IMR-90 (cell line): ENCODE measurements around the gene UBE3B. TPM values are rescaled to one million over a fixed set of nuclear protein-coding genes. Genes with fewer than 3 reads are reported as not detected.

Source experiments
- ATAC-seq: fragments of 200-7000 bp; cut with Tn5 transposase; 2 replicates; pipeline ENCODE4 v1.9.1; 2020; ENCODE audit warnings: low read depth, mild to moderate bottlenecking, moderate library complexity
- BruUV-seq: library from RNA; stranded (reverse); fragments of 400-500 nt; replicated peaks from 2 replicates; lab custom pipeline; 2021; lab: Mats Ljungman, UMichigan
- CTCF ChIA-PET: fragments of 300-600 bp; formaldehyde crosslinking; extraction: SDS; loops from one replicate; lab custom pipeline; 2021; ENCODE audit warnings: antibody characterized with exemption; lab: Yijun Ruan, JAX
- POLR2A ChIA-PET: fragments of 300-600 bp; sonication (Branson Sonifier 250); formaldehyde crosslinking; loops from one replicate; lab custom pipeline; 2022; ENCODE audit warnings: antibody characterized with exemption; ENCODE audit not compliant: unreplicated experiment; lab: Charles Lee
- DNase-seq: peaks from one replicate; pipeline ENCODE4 v3.0.0; 2013
- H2AFZ ChIP-seq: replicated peaks from 2 replicates; pipeline ENCODE3; 2013; ENCODE audit warnings: low read length, mild to moderate bottlenecking; ENCODE audit not compliant: poor library complexity
- H2AK5ac ChIP-seq: 2 replicates; pipeline ENCODE4 v1.6.1; 2013; ENCODE audit warnings: low read depth, low read length, inconsistent platforms
- H2AK9ac ChIP-seq: replicated peaks from 2 replicates; pipeline ENCODE3; 2013; ENCODE audit warnings: mild to moderate bottlenecking, low read depth, low read length, moderate library complexity; ENCODE audit not compliant: poor library complexity
- H2BK120ac ChIP-seq: 2 replicates; pipeline ENCODE4 v1.6.1; 2013; ENCODE audit warnings: low read depth, low read length, inconsistent platforms
- H2BK15ac ChIP-seq: 3 replicates; pipeline ENCODE4 v1.6.1; 2013; ENCODE audit warnings: low read depth, low read length, inconsistent platforms
- H2BK20ac ChIP-seq: 2 replicates; pipeline ENCODE4 v1.6.1; 2013; ENCODE audit warnings: low read depth, mild to moderate bottlenecking, inconsistent platforms, low read length, moderate library complexity
- H2BK5ac ChIP-seq: 2 replicates; pipeline ENCODE4 v1.6.1; 2013; ENCODE audit warnings: mild to moderate bottlenecking, low read depth, low read length, inconsistent platforms; ENCODE audit not compliant: poor library complexity, severe bottlenecking
- H3K14ac ChIP-seq: replicated peaks from 2 replicates; pipeline ENCODE4 v1.6.1; 2013; ENCODE audit warnings: low read depth, low read length, inconsistent platforms
- H3K18ac ChIP-seq: 2 replicates; pipeline ENCODE4 v1.6.1; 2013; ENCODE audit warnings: low read depth, low read length, control low read depth
- H3K23ac ChIP-seq: 2 replicates; pipeline ENCODE4 v1.6.1; 2013; ENCODE audit warnings: low read depth, low read length, inconsistent platforms
- H3K27ac ChIP-seq: 2 replicates; pipeline ENCODE4 v1.5.1; 2013; ENCODE audit warnings: mild to moderate bottlenecking, control low read depth, low read length; ENCODE audit not compliant: insufficient read depth
- H3K27me3 ChIP-seq: 2 replicates; pipeline ENCODE4 v1.6.1; 2013; ENCODE audit warnings: low read length; ENCODE audit not compliant: control insufficient read depth, insufficient read depth
- H3K36me3 ChIP-seq: 2 replicates; pipeline ENCODE4 v1.6.1; 2013; ENCODE audit warnings: low read length, mixed read lengths; ENCODE audit not compliant: control insufficient read depth, insufficient read depth
- H3K4ac ChIP-seq: 2 replicates; pipeline ENCODE4 v1.6.1; 2013; ENCODE audit warnings: low read depth, low read length, inconsistent platforms
- H3K4me1 ChIP-seq: 2 replicates; pipeline ENCODE4 v1.6.1; 2013; ENCODE audit warnings: low read length, mixed read lengths; ENCODE audit not compliant: control insufficient read depth, insufficient read depth
- H3K4me2 ChIP-seq: 2 replicates; pipeline ENCODE4 v1.6.1; 2013; ENCODE audit warnings: low read depth, mild to moderate bottlenecking, control low read depth, low read length, moderate library complexity
- H3K4me3 ChIP-seq: 2 replicates; pipeline ENCODE4 v1.5.1; 2013; ENCODE audit warnings: low read depth, mild to moderate bottlenecking, control low read depth, low read length, moderate library complexity; ENCODE audit not compliant: insufficient read depth
- H3K56ac ChIP-seq: 2 replicates; pipeline ENCODE4 v1.6.1; 2013; ENCODE audit warnings: low read length, inconsistent platforms; ENCODE audit not compliant: insufficient read depth; ENCODE audit errors: extremely low read depth
- H3K79me1 ChIP-seq, 2 experiments: 2 replicates each; pipeline ENCODE4 v1.6.1; 2013; ENCODE audit warnings: low read length in 2 of 2, inconsistent platforms in 1 of 2, low read depth in 1 of 2
- H3K9ac ChIP-seq: 2 replicates; pipeline ENCODE4 v1.6.1; 2013; ENCODE audit warnings: low read depth, low read length, control low read depth
- H3K9me1 ChIP-seq: 2 replicates; pipeline ENCODE4 v1.6.1; 2013; ENCODE audit warnings: low read length, inconsistent platforms; ENCODE audit not compliant: insufficient read depth
- H3K9me3 ChIP-seq: 2 replicates; pipeline ENCODE4 v1.6.1; 2013; ENCODE audit warnings: low read length; ENCODE audit not compliant: control insufficient read depth, insufficient read depth
- H4K20me1 ChIP-seq: 2 replicates; pipeline ENCODE4 v1.6.1; 2013; ENCODE audit warnings: low read length, inconsistent platforms; ENCODE audit not compliant: insufficient read depth
- H4K5ac ChIP-seq: 2 replicates; pipeline ENCODE4 v1.6.1; 2013; ENCODE audit warnings: mild to moderate bottlenecking, low read depth, low read length, control low read depth
- H4K8ac ChIP-seq, 2 experiments: 2 replicates each; pipeline ENCODE4 v1.6.1; 2013; ENCODE audit warnings: low read depth in 2 of 2, low read length in 2 of 2, control low read depth in 1 of 2, inconsistent platforms in 1 of 2
- H4K91ac ChIP-seq: 2 replicates; pipeline ENCODE4 v1.6.1; 2013; ENCODE audit warnings: low read depth, low read length, inconsistent platforms; ENCODE audit not compliant: insufficient read depth
- CHD1 ChIP-seq: IDR thresholded peaks from 2 replicates; pipeline ENCODE4 v1.6.1; 2012; ENCODE audit warnings: low read depth, low read length, improper control_type of control experiment
- CTCF ChIP-seq: conservative IDR thresholded peaks from 2 replicates; pipeline ENCODE4 v1.5.1; 2012; ENCODE audit warnings: mild to moderate bottlenecking, low read depth, low read length, improper control_type of control experiment
- FOS ChIP-seq: fragments of 150-350 bp; IDR thresholded peaks from 2 replicates; pipeline ENCODE4 v1.6.1; 2016; ENCODE audit warnings: low read depth, low read length
- MAFK ChIP-seq: IDR thresholded peaks from 2 replicates; pipeline ENCODE4 v1.6.1; 2012; ENCODE audit warnings: low read depth, low read length, improper control_type of control experiment
- MXI1 ChIP-seq: IDR thresholded peaks from 2 replicates; pipeline ENCODE4 v1.6.1; 2012; ENCODE audit warnings: low read depth, mild to moderate bottlenecking, low read length, moderate library complexity, borderline replicate concordance
- NFE2L2 ChIP-seq: fragments of 150-350 bp; IDR thresholded peaks from 2 replicates; pipeline ENCODE4 v1.6.1; 2016; ENCODE audit warnings: low read depth, mild to moderate bottlenecking, low read length
- POLR2A ChIP-seq: IDR thresholded peaks from 2 replicates; pipeline ENCODE4 v1.6.1; 2012; ENCODE audit warnings: mild to moderate bottlenecking, low read depth, low read length
- RAD21 ChIP-seq: IDR thresholded peaks from 2 replicates; pipeline ENCODE4 v1.6.1; 2012; ENCODE audit warnings: low read length, improper control_type of control experiment
- RCOR1 ChIP-seq: IDR thresholded peaks from 2 replicates; pipeline ENCODE4 v1.6.1; 2012; ENCODE audit warnings: mild to moderate bottlenecking, low read length, improper control_type of control experiment; ENCODE audit not compliant: insufficient replicate concordance
- SMC3 ChIP-seq: fragments of 150-350 bp; IDR thresholded peaks from 2 replicates; pipeline ENCODE4 v1.6.1; 2016; ENCODE audit warnings: low read depth, mild to moderate bottlenecking, antibody characterized with exemption, low read length, moderate library complexity
- USF2 ChIP-seq: fragments of 150-350 bp; IDR thresholded peaks from 2 replicates; pipeline ENCODE4 v1.6.1; 2017; ENCODE audit warnings: mild to moderate bottlenecking, antibody characterized with exemption, low read length, low read depth
- WGBS, 2 experiments: methylation state at CpG; one replicate each; pipeline versions ENCODE4 v1.1.5 to v1.1.7; 2013; ENCODE audit warnings: missing lambda C conversion rate in 2 of 2; ENCODE audit not compliant: insufficient read length in 1 of 2; ENCODE audit errors: extremely low coverage in 2 of 2; 5-methylcytosine and 5-hydroxymethylcytosine counted together
- dilution Hi-C: fragments of 300-500 bp; cut with HindIII; formaldehyde crosslinking; loops from one replicate; pipeline ENCODE4 v1.14.3; 2018; ENCODE audit warnings: low sequenced_read_pairs; ENCODE audit not compliant: unreplicated experiment
- in situ Hi-C: fragments of 300-500 bp; cut with MboI; formaldehyde crosslinking; loops from 3 replicates; pipeline ENCODE4 v1.14.3; 2019; ENCODE audit warnings: low sequenced_read_pairs, inconsistent platforms, mixed read lengths
- intact Hi-C: fragments of 100-400 bp; cut with micrococcal nuclease; formaldehyde crosslinking; loops from 2 replicates; pipeline ENCODE4 v1.10.0; 2022
- polyA plus RNA-seq, 3 experiments: library from polyadenylated mRNA; depleted of rRNA; stranded (reverse); fragments of >200 nt; gene quantifications; 2 replicates each; pipeline ENCODE4 v1.2.3, GENCODE V29; 2012; ENCODE audit warnings: low replicate concordance in 1 of 3
- total RNA-seq: library from RNA; depleted of rRNA; stranded (reverse); fragments of >200 nt; gene quantifications from 2 replicates; pipeline ENCODE4 v1.2.3, GENCODE V29; 2012

The UBE3B gene
- total and polyA plus RNA-seq, 2 of the 4 experiments (the other 2 are of a cell fraction), result 18.8 to 24.9 TPM

GRCh38 chr12:109580272-109580671, 102.8 kb downstream of the UBE3B start:
- in situ Hi-C loops, result no loop called here
- Histone ChIP-seq H3K4me2 (no peak overlapping the region), H4K5ac (no peak overlapping the region), H3K14ac (no peak overlapping the region), H3K36me3 (peaks cover 11% of the 10 kb centered on the region), H3K4me1 (no peaks in the 10 kb centered on the region), H3K9me1 (0 out of 2 replicates have a peak, but pooled peaks cover 6% of the 10 kb centered on the region), H3K79me1 (no peaks in the 10 kb centered on the region; a peak in 1 of 4 replicates), H3K27ac (no peak overlapping the region), H2BK20ac (no peak overlapping the region), H2BK5ac (no peak overlapping the region), H4K20me1 (no peaks in the 10 kb centered on the region), H4K8ac (no peak overlapping the region), H3K9me3 (no peaks in the 10 kb centered on the region), H3K23ac (no peak overlapping the region), H3K56ac (no peak overlapping the region), H2BK120ac (no peak overlapping the region), H3K18ac (no peak overlapping the region), H2AK9ac (no peak overlapping the region), H2AK5ac (no peak overlapping the region), H3K27me3 (no peaks in the 10 kb centered on the region), H2BK15ac (no peak overlapping the region), H4K91ac (no peak overlapping the region), H3K9ac (no peak overlapping the region), H3K4me3 (no peak overlapping the region), H3K4ac (no peak overlapping the region), H2AFZ (no peak overlapping the region)
- CTCF ChIA-PET, result no interaction called here
- TF ChIP-seq RCOR1, result no peak
- no peak for TF ChIP-seq RAD21
- no peak for TF ChIP-seq FOS
- TF ChIP-seq MAFK, result no peak
- TF ChIP-seq USF2, result no peak
- TF ChIP-seq SMC3, result no peak
- no peak for TF ChIP-seq MXI1
- TF ChIP-seq CTCF, result no peak
- no peak for TF ChIP-seq NFE2L2
- TF ChIP-seq CHD1, result no peak
- no peak for TF ChIP-seq POLR2A
- intact Hi-C loops, result no loop called here
- ATAC-seq, result no peak
- 81% methylated on average over 5 of the region's 8 CpGs; no CpG with 5 or more reads in 1 of the 2 experiments for WGBS, 2 experiments
- POLR2A ChIA-PET, result no interaction called here
- no TSS peak for BruUV-seq
- no peak for DNase-seq
- dilution Hi-C loops, result no loop called here
